Liver (tissue), 9 donors: ENCODE results near the gene ELL2. TPM values are rescaled to one million over a fixed set of nuclear protein-coding genes. Genes with fewer than 3 reads are reported as not detected.
A peak's percentile ranks its signal among the peaks of the same experiment; 100 is the strongest.

ENCODE experiments used
- DNase-seq: peaks from one replicate; pipeline ENCODE4 v3.0.0-alpha.2; 2017; ENCODE audit warnings: low spot score
- H3K27ac ChIP-seq, 2 donors: one replicate each; pipeline ENCODE4 v1.7.0; 2013; ENCODE audit warnings: inconsistent platforms in 2 of 2, low read length in 2 of 2, control low read depth in 1 of 2, low read depth in 1 of 2, mild to moderate bottlenecking in 1 of 2
- H3K27me3 ChIP-seq, 4 donors: one replicate each; pipeline versions ENCODE4 v1.6.1 to v1.7.0; 2013; ENCODE audit warnings: low read length in 3 of 4, inconsistent platforms in 1 of 4, mild to moderate bottlenecking in 1 of 4, moderate library complexity in 1 of 4; ENCODE audit not compliant: control insufficient read depth in 4 of 4, insufficient read depth in 4 of 4
- H3K36me3 ChIP-seq, 4 donors: one replicate each; pipeline versions ENCODE4 v1.6.1 to v1.7.0; 2013; ENCODE audit warnings: low read length in 3 of 4, mild to moderate bottlenecking in 3 of 4, low read depth in 1 of 4, moderate library complexity in 1 of 4; ENCODE audit not compliant: control insufficient read depth in 4 of 4, insufficient read depth in 3 of 4
- H3K4me1 ChIP-seq, 4 donors: one replicate each; pipeline versions ENCODE4 v1.6.1 to v1.7.0; 2013; ENCODE audit warnings: low read length in 3 of 4, mild to moderate bottlenecking in 3 of 4, moderate library complexity in 1 of 4; ENCODE audit not compliant: control insufficient read depth in 4 of 4, insufficient read depth in 4 of 4
- H3K4me3 ChIP-seq, 3 donors: one replicate each; pipeline versions ENCODE4 v1.6.1 to v1.7.0; 2013; ENCODE audit warnings: low read length in 3 of 3, control low read depth in 1 of 3, low read depth in 1 of 3, mild to moderate bottlenecking in 1 of 3
- H3K9ac ChIP-seq, 2 donors: one replicate each; pipeline ENCODE4 v1.7.0; 2013; ENCODE audit warnings: low read length in 2 of 2, mild to moderate bottlenecking in 2 of 2, moderate library complexity in 2 of 2, control low read depth in 1 of 2, low read depth in 1 of 2
- H3K9me3 ChIP-seq, 4 donors: one replicate each; pipeline versions ENCODE4 v1.6.1 to v1.7.0; 2013; ENCODE audit warnings: low read length in 3 of 4; ENCODE audit not compliant: control insufficient read depth in 4 of 4
- EGR1 ChIP-seq, 2 donors: IDR thresholded peaks; 2 replicates each; pipeline ENCODE4 v1.6.1; 2016 to 2018; ENCODE audit warnings: antibody characterized with exemption in 2 of 2, low read depth in 2 of 2
- FOXA1 ChIP-seq: IDR thresholded peaks from 2 replicates; pipeline ENCODE4 v1.6.1; 2016; ENCODE audit warnings: antibody characterized with exemption
- FOXA2 ChIP-seq: IDR thresholded peaks from 2 replicates; pipeline ENCODE4 v1.6.1; 2016; ENCODE audit warnings: antibody characterized with exemption
- GABPA ChIP-seq, 2 donors: IDR thresholded peaks in 1 of 2; conservative IDR thresholded peaks in 1 of 2; 2 replicates each; pipeline ENCODE4 v1.6.1; 2016; ENCODE audit warnings: antibody characterized with exemption in 2 of 2, mild to moderate bottlenecking in 1 of 2, moderate library complexity in 1 of 2
- HNF4A ChIP-seq, 2 donors: conservative IDR thresholded peaks; 2 replicates each; pipeline ENCODE4 v1.6.1; 2016; ENCODE audit warnings: antibody characterized with exemption in 2 of 2, mild to moderate bottlenecking in 2 of 2
- HNF4G ChIP-seq: IDR thresholded peaks from 2 replicates; pipeline ENCODE4 v1.6.1; 2016; ENCODE audit warnings: antibody characterized with exemption
- JUND ChIP-seq, 2 donors: IDR thresholded peaks; 2 replicates each; pipeline ENCODE4 v1.6.1; 2016; ENCODE audit warnings: antibody characterized with exemption in 2 of 2
- NR2F2 ChIP-seq: IDR thresholded peaks from 2 replicates; pipeline ENCODE4 v1.6.1; 2016; ENCODE audit warnings: antibody characterized with exemption
- RAD21 ChIP-seq, 2 donors: IDR thresholded peaks; 2 replicates each; pipeline ENCODE4 v1.6.1; 2016; ENCODE audit warnings: antibody characterized with exemption in 2 of 2, mild to moderate bottlenecking in 2 of 2
- RXRA ChIP-seq, 2 donors: IDR thresholded peaks; 2 replicates each; pipeline ENCODE4 v1.6.1; 2017 to 2018; ENCODE audit warnings: antibody characterized with exemption in 2 of 2, mild to moderate bottlenecking in 1 of 2
- SP1 ChIP-seq: IDR thresholded peaks from 2 replicates; pipeline ENCODE4 v1.6.1; 2018; ENCODE audit warnings: antibody characterized with exemption, mild to moderate bottlenecking
- TAF1 ChIP-seq: conservative IDR thresholded peaks from 2 replicates; pipeline ENCODE4 v1.6.1; 2016; ENCODE audit warnings: antibody characterized with exemption, mild to moderate bottlenecking
- YY1 ChIP-seq: IDR thresholded peaks from 2 replicates; pipeline ENCODE4 v1.6.1; 2016; ENCODE audit warnings: antibody characterized with exemption, mild to moderate bottlenecking
- whole genome bisulfite sequencing: extraction: QIAGEN DNeasy Blood & Tissue Kit; methylation state at CpG from one replicate; pipeline ENCODE4 v1.1.7; 2013; 5-methylcytosine and 5-hydroxymethylcytosine counted together
- polyA plus RNA-seq, 2 donors: library from polyadenylated mRNA; stranded (reverse) in 1 of 2; unstranded in 1 of 2; fragments of 200-250 nt in 1 of 2; fragments of >200 nt in 1 of 2; fragmentation: Nextera tagmentation in 1 of 2; extraction: Ambion mirVana in 1 of 2; gene quantifications; one replicate each; pipeline versions ENCODE4 v1.2.1 to v1.2.3, GENCODE V29; 2013 to 2015
- total RNA-seq, 2 donors: library from RNA; depleted of rRNA; stranded (reverse); fragments of >200 nt; gene quantifications; one replicate each; pipeline ENCODE4 v1.2.3, GENCODE V29; 2014
- TF ChIP-seq, protein P1 (sequence below): fragments of 150-350 bp; IDR thresholded peaks from 2 replicates; pipeline ENCODE4 v1.5.1; 2017; ENCODE audit warnings: improper control_type of control experiment, low read depth, low read length; ENCODE audit not compliant: missing input control
- TF ChIP-seq, protein P2 (sequence below): IDR thresholded peaks from 2 replicates; pipeline ENCODE4 v1.6.1; 2016; ENCODE audit warnings: antibody characterized with exemption
- TF ChIP-seq, protein P3 (sequence below): IDR thresholded peaks from 2 replicates; pipeline ENCODE4 v1.6.1; 2016; ENCODE audit warnings: antibody characterized with exemption
- TF ChIP-seq, protein P4 (sequence below): IDR thresholded peaks from 2 replicates; pipeline ENCODE4 v1.6.1; 2016; ENCODE audit warnings: antibody characterized with exemption, mild to moderate bottlenecking
- TF ChIP-seq, protein P5 (sequence below): IDR thresholded peaks from 2 replicates; pipeline ENCODE4 v1.6.1; 2016; ENCODE audit warnings: antibody characterized with exemption
- donor health status: healthy.
- donor health status: healthy.
- donor health status: healthy.
- donor health status: healthy.
- donor health status: healthy.

The ELL2 gene
- total and polyA plus RNA-seq, 4 donors, result 21.0 to 64.5 (median 45.9) TPM

DNA sequence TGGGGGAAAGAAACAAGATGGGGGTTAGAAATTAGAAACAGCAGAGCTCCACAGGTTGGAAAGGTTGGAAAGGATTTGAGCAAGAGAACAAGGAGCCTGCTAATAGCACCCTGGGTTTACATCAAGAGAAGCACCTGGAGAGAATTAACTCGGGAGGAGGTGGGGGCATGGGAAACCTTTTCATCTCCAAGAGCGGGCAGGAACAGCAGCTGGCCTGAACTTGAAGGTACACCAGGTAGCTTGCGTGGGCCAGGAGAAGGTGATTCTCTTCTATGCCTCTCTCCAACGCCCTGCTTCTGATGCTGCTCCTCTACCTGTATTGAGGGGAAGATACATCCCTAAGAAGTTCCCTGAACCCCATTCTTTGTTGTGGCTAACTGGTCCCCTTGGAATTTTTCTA is 102.0 kb downstream of the ELL2 start:
- Histone ChIP-seq H3K9ac (peak overlapping the region; percentile 23 to 32), H3K9me3 (no peaks in the 10 kb centered on the region), H3K27me3 (no peaks in the 10 kb centered on the region), H3K36me3 (no peaks in the 10 kb centered on the region), H3K4me3 (no peak overlapping the region), H3K27ac (peak overlapping the region; percentile 91 to 97), H3K4me1 (peaks cover 7 to 53% (median 20%) of the 10 kb centered on the region in 4 donors)
- 94% methylated on average over 4 of the region's 4 CpGs for WGBS
- TF ChIP-seq TAF1 (no peak), YY1 (no peak)
- TF ChIP-seq, protein P1, sequence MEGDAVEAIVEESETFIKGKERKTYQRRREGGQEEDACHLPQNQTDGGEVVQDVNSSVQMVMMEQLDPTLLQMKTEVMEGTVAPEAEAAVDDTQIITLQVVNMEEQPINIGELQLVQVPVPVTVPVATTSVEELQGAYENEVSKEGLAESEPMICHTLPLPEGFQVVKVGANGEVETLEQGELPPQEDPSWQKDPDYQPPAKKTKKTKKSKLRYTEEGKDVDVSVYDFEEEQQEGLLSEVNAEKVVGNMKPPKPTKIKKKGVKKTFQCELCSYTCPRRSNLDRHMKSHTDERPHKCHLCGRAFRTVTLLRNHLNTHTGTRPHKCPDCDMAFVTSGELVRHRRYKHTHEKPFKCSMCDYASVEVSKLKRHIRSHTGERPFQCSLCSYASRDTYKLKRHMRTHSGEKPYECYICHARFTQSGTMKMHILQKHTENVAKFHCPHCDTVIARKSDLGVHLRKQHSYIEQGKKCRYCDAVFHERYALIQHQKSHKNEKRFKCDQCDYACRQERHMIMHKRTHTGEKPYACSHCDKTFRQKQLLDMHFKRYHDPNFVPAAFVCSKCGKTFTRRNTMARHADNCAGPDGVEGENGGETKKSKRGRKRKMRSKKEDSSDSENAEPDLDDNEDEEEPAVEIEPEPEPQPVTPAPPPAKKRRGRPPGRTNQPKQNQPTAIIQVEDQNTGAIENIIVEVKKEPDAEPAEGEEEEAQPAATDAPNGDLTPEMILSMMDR, result no peak
- peak; percentile 33 for DNase-seq

DNA sequence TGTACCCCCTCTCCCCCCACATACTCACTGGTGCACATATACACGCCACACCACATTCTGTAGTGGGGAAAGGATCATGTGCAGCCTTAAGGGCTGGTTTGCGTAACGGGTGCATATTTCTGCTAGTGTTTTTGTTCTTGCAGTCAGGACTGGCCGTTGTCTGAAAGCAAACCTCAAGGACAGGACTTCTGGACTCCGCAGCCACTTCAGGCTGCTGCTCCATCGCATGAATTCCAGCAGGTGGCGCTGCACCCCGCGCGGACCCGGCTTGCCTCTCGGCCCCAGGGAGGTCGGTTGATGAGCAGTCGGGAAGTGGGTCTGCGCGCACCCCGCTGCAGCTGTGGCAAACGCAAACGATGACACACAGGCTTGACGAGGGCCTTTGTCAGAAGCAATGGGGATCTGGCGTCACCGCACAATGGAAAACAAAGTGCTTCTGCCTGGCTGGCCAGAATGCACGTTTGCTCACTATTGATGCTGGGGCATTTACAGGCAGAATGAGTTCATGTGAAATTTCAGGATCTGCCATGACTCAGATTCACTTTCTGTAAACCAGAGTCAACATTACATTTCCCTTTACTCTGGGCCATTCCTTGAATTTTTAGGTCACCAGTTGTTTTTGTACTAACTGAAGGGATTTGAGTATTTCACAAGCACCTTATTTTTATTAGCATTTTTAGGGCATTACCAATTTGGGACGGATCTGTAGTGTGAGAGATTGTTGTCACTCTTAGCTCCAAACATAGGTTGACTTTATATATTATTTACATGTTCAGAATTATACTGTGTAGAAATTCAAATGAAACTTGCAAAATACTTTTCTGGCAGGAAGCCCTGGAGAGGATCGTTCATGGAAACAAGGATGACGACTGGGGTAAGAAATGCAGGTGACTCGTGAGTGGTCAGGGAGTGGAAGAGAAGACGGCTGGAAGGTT is 102.7 kb downstream of the ELL2 start:
- WGBS, result 7% methylated on average over 28 of the region's 28 CpGs
- TF ChIP-seq, protein P2, sequence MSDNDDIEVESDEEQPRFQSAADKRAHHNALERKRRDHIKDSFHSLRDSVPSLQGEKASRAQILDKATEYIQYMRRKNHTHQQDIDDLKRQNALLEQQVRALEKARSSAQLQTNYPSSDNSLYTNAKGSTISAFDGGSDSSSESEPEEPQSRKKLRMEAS, result peak; percentile 48
- TF ChIP-seq, protein P3, sequence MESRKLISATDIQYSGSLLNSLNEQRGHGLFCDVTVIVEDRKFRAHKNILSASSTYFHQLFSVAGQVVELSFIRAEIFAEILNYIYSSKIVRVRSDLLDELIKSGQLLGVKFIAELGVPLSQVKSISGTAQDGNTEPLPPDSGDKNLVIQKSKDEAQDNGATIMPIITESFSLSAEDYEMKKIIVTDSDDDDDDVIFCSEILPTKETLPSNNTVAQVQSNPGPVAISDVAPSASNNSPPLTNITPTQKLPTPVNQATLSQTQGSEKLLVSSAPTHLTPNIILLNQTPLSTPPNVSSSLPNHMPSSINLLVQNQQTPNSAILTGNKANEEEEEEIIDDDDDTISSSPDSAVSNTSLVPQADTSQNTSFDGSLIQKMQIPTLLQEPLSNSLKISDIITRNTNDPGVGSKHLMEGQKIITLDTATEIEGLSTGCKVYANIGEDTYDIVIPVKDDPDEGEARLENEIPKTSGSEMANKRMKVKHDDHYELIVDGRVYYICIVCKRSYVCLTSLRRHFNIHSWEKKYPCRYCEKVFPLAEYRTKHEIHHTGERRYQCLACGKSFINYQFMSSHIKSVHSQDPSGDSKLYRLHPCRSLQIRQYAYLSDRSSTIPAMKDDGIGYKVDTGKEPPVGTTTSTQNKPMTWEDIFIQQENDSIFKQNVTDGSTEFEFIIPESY, result no peak
- TF ChIP-seq FOXA1 (peak; percentile 5), JUND (IDR thresholded peaks at IDR 0.05) (peak; percentile 58 to 82), HNF4G (peak; percentile 69), GABPA (IDR thresholded peaks at IDR 0.05 in 1 of 2, conservative IDR thresholded peaks at IDR 0.05 in 1 of 2) (no peak), EGR1 (IDR thresholded peaks at IDR 0.05; ENCODE audit: low read depth in 2 of 2) (no peak), RXRA (IDR thresholded peaks at IDR 0.05) (peak; percentile 77 to 81), NR2F2 (no peak), RAD21 (IDR thresholded peaks at IDR 0.05) (peak; percentile 100), FOXA2 (peak; percentile 17), TAF1 (no peak), HNF4A (conservative IDR thresholded peaks at IDR 0.05) (peak; percentile 64 to 84), YY1 (peak; percentile 86), SP1 (peak; percentile 82)
- TF ChIP-seq, protein P1, result peak; percentile 99
- TF ChIP-seq, protein P4, sequence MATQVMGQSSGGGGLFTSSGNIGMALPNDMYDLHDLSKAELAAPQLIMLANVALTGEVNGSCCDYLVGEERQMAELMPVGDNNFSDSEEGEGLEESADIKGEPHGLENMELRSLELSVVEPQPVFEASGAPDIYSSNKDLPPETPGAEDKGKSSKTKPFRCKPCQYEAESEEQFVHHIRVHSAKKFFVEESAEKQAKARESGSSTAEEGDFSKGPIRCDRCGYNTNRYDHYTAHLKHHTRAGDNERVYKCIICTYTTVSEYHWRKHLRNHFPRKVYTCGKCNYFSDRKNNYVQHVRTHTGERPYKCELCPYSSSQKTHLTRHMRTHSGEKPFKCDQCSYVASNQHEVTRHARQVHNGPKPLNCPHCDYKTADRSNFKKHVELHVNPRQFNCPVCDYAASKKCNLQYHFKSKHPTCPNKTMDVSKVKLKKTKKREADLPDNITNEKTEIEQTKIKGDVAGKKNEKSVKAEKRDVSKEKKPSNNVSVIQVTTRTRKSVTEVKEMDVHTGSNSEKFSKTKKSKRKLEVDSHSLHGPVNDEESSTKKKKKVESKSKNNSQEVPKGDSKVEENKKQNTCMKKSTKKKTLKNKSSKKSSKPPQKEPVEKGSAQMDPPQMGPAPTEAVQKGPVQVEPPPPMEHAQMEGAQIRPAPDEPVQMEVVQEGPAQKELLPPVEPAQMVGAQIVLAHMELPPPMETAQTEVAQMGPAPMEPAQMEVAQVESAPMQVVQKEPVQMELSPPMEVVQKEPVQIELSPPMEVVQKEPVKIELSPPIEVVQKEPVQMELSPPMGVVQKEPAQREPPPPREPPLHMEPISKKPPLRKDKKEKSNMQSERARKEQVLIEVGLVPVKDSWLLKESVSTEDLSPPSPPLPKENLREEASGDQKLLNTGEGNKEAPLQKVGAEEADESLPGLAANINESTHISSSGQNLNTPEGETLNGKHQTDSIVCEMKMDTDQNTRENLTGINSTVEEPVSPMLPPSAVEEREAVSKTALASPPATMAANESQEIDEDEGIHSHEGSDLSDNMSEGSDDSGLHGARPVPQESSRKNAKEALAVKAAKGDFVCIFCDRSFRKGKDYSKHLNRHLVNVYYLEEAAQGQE, result peak; percentile 43
- TF ChIP-seq, protein P5, sequence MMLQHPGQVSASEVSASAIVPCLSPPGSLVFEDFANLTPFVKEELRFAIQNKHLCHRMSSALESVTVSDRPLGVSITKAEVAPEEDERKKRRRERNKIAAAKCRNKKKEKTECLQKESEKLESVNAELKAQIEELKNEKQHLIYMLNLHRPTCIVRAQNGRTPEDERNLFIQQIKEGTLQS, result peak; percentile 80
- Histone ChIP-seq H3K4me3 (peak overlapping the region in 1 of 3 donors; percentile 0), H3K4me1 (peaks cover 7 to 53% (median 20%) of the 10 kb centered on the region in 4 donors), H3K9ac (peak overlapping the region; percentile 25 to 32), H3K27me3 (no peaks in the 10 kb centered on the region), H3K36me3 (no peaks in the 10 kb centered on the region), H3K27ac (peak overlapping the region; percentile 91 to 97), H3K9me3 (no peaks in the 10 kb centered on the region)
- DNase-seq, result peak; percentile 91
